HepG2 (cell line): ENCODE data around the gene UNC5B.

Experiments used
- CTCF ChIP-seq: sonication (generic); formaldehyde crosslinking; IDR thresholded peaks from 2 replicates; pipeline ENCODE4 v1.5.0; 2020; ENCODE audit warnings: mild to moderate bottlenecking, missing genetic modification reagents, moderate library complexity
- NCOA5 ChIP-seq: sonication (generic); formaldehyde crosslinking; IDR thresholded peaks from 2 replicates; pipeline ENCODE4 v1.4.0; 2020; ENCODE audit warnings: missing genetic modification reagents
- PAX8 ChIP-seq: sonication (generic); formaldehyde crosslinking; IDR thresholded peaks from 2 replicates; pipeline ENCODE4 v1.8.0; 2022; ENCODE audit warnings: mild to moderate bottlenecking, missing genetic modification reagents, borderline replicate concordance
- SIN3A ChIP-seq: IDR thresholded peaks from 2 replicates; pipeline ENCODE4 v1.6.1; 2011; ENCODE audit warnings: low read depth, mild to moderate bottlenecking, control low read depth, low read length, borderline replicate concordance
- TERF1 ChIP-seq: sonication (generic); formaldehyde crosslinking; IDR thresholded peaks from 2 replicates; pipeline ENCODE4 v1.8.0; 2022; ENCODE audit warnings: mild to moderate bottlenecking, missing genetic modification reagents, moderate library complexity
- ZNF749 ChIP-seq: sonication (generic); formaldehyde crosslinking; IDR thresholded peaks from 2 replicates; pipeline ENCODE4 v1.8.0; 2022; ENCODE audit warnings: mild to moderate bottlenecking, missing genetic modification reagents, moderate library complexity, borderline replicate concordance
- TF ChIP-seq, protein P1 (sequence below): sonication (generic); formaldehyde crosslinking; IDR thresholded peaks from 2 replicates; pipeline ENCODE4 v1.8.1; 2023; ENCODE audit warnings: mild to moderate bottlenecking, missing genetic modification reagents, borderline replicate concordance

DNA sequence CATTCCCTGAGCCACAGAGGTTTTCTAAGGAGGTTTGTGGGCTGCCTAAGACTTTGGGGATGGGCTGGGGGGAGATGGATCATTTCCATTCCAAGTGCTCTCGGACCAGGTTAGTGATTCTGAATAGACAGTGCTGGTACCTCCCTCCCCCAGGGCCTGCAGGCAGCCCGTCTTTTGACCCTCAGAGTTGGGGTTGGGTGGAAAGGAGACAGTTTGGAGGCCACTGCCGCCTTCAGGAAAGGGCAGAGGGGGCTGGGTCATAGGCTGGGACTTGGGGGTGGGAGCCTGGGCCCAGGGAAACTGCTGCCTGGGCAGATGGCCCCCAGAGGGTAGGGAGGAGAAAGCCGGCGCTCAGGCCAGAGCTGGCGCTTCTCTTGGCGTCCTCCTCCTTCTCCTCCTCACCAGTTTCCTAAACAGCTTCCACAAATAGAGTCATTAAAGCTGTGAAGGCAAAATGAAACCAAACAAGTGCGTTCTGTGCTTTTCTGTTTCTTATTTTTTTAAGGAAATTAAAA lies 4.4 kb downstream of the UNC5B start:
- TF ChIP-seq PAX8 (no peak), TERF1 (CRISPR knock-in tag) (no peak), NCOA5 (CRISPR knock-in tag) (no peak), CTCF (CRISPR knock-in tag) (no peak), ZNF749 (CRISPR knock-in tag) (no peak), SIN3A (no peak)
- TF ChIP-seq, protein P1, sequence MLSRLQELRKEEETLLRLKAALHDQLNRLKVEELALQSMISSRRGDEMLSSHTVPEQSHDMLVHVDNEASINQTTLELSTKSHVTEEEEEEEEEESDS, result no peak
